IMR-90 (cell line): ENCODE data around the gene RPS10. TPM values are rescaled to one million over a fixed set of nuclear protein-coding genes. Genes with fewer than 3 reads are reported as not detected.

Experiments used
- ATAC-seq: fragments of 200-7000 bp; cut with Tn5 transposase; 2 replicates; pipeline ENCODE4 v1.9.1; 2020; ENCODE audit warnings: low read depth, mild to moderate bottlenecking, moderate library complexity
- BruUV-seq: library from RNA; stranded (reverse); fragments of 400-500 nt; replicated peaks from 2 replicates; lab custom pipeline; 2021; lab: Mats Ljungman, UMichigan
- CTCF ChIA-PET: fragments of 300-600 bp; formaldehyde crosslinking; extraction: SDS; loops from one replicate; lab custom pipeline; 2021; ENCODE audit warnings: antibody characterized with exemption; lab: Yijun Ruan, JAX
- POLR2A ChIA-PET: fragments of 300-600 bp; sonication (Branson Sonifier 250); formaldehyde crosslinking; loops from one replicate; lab custom pipeline; 2022; ENCODE audit warnings: antibody characterized with exemption; ENCODE audit not compliant: unreplicated experiment; lab: Charles Lee
- DNase-seq: peaks from one replicate; pipeline ENCODE4 v3.0.0; 2013
- H2AFZ ChIP-seq: replicated peaks from 2 replicates; pipeline ENCODE3; 2013; ENCODE audit warnings: low read length, mild to moderate bottlenecking; ENCODE audit not compliant: poor library complexity
- H2AK5ac ChIP-seq: 2 replicates; pipeline ENCODE4 v1.6.1; 2013; ENCODE audit warnings: low read depth, low read length, inconsistent platforms
- H2AK9ac ChIP-seq: replicated peaks from 2 replicates; pipeline ENCODE3; 2013; ENCODE audit warnings: mild to moderate bottlenecking, low read depth, low read length, moderate library complexity; ENCODE audit not compliant: poor library complexity
- H2BK120ac ChIP-seq: 2 replicates; pipeline ENCODE4 v1.6.1; 2013; ENCODE audit warnings: low read depth, low read length, inconsistent platforms
- H2BK15ac ChIP-seq: 3 replicates; pipeline ENCODE4 v1.6.1; 2013; ENCODE audit warnings: low read depth, low read length, inconsistent platforms
- H2BK20ac ChIP-seq: 2 replicates; pipeline ENCODE4 v1.6.1; 2013; ENCODE audit warnings: low read depth, mild to moderate bottlenecking, inconsistent platforms, low read length, moderate library complexity
- H2BK5ac ChIP-seq: 2 replicates; pipeline ENCODE4 v1.6.1; 2013; ENCODE audit warnings: mild to moderate bottlenecking, low read depth, low read length, inconsistent platforms; ENCODE audit not compliant: poor library complexity, severe bottlenecking
- H3K14ac ChIP-seq: replicated peaks from 2 replicates; pipeline ENCODE4 v1.6.1; 2013; ENCODE audit warnings: low read depth, low read length, inconsistent platforms
- H3K18ac ChIP-seq: 2 replicates; pipeline ENCODE4 v1.6.1; 2013; ENCODE audit warnings: low read depth, low read length, control low read depth
- H3K23ac ChIP-seq: 2 replicates; pipeline ENCODE4 v1.6.1; 2013; ENCODE audit warnings: low read depth, low read length, inconsistent platforms
- H3K27ac ChIP-seq: 2 replicates; pipeline ENCODE4 v1.5.1; 2013; ENCODE audit warnings: mild to moderate bottlenecking, control low read depth, low read length; ENCODE audit not compliant: insufficient read depth
- H3K27me3 ChIP-seq: 2 replicates; pipeline ENCODE4 v1.6.1; 2013; ENCODE audit warnings: low read length; ENCODE audit not compliant: control insufficient read depth, insufficient read depth
- H3K36me3 ChIP-seq: 2 replicates; pipeline ENCODE4 v1.6.1; 2013; ENCODE audit warnings: low read length, mixed read lengths; ENCODE audit not compliant: control insufficient read depth, insufficient read depth
- H3K4ac ChIP-seq: 2 replicates; pipeline ENCODE4 v1.6.1; 2013; ENCODE audit warnings: low read depth, low read length, inconsistent platforms
- H3K4me1 ChIP-seq: 2 replicates; pipeline ENCODE4 v1.6.1; 2013; ENCODE audit warnings: low read length, mixed read lengths; ENCODE audit not compliant: control insufficient read depth, insufficient read depth
- H3K4me2 ChIP-seq: 2 replicates; pipeline ENCODE4 v1.6.1; 2013; ENCODE audit warnings: low read depth, mild to moderate bottlenecking, control low read depth, low read length, moderate library complexity
- H3K4me3 ChIP-seq: 2 replicates; pipeline ENCODE4 v1.5.1; 2013; ENCODE audit warnings: low read depth, mild to moderate bottlenecking, control low read depth, low read length, moderate library complexity; ENCODE audit not compliant: insufficient read depth
- H3K56ac ChIP-seq: 2 replicates; pipeline ENCODE4 v1.6.1; 2013; ENCODE audit warnings: low read length, inconsistent platforms; ENCODE audit not compliant: insufficient read depth; ENCODE audit errors: extremely low read depth
- H3K79me1 ChIP-seq, 2 experiments: 2 replicates each; pipeline ENCODE4 v1.6.1; 2013; ENCODE audit warnings: low read length in 2 of 2, inconsistent platforms in 1 of 2, low read depth in 1 of 2
- H3K9ac ChIP-seq: 2 replicates; pipeline ENCODE4 v1.6.1; 2013; ENCODE audit warnings: low read depth, low read length, control low read depth
- H3K9me1 ChIP-seq: 2 replicates; pipeline ENCODE4 v1.6.1; 2013; ENCODE audit warnings: low read length, inconsistent platforms; ENCODE audit not compliant: insufficient read depth
- H3K9me3 ChIP-seq: 2 replicates; pipeline ENCODE4 v1.6.1; 2013; ENCODE audit warnings: low read length; ENCODE audit not compliant: control insufficient read depth, insufficient read depth
- H4K20me1 ChIP-seq: 2 replicates; pipeline ENCODE4 v1.6.1; 2013; ENCODE audit warnings: low read length, inconsistent platforms; ENCODE audit not compliant: insufficient read depth
- H4K5ac ChIP-seq: 2 replicates; pipeline ENCODE4 v1.6.1; 2013; ENCODE audit warnings: mild to moderate bottlenecking, low read depth, low read length, control low read depth
- H4K8ac ChIP-seq, 2 experiments: 2 replicates each; pipeline ENCODE4 v1.6.1; 2013; ENCODE audit warnings: low read depth in 2 of 2, low read length in 2 of 2, control low read depth in 1 of 2, inconsistent platforms in 1 of 2
- H4K91ac ChIP-seq: 2 replicates; pipeline ENCODE4 v1.6.1; 2013; ENCODE audit warnings: low read depth, low read length, inconsistent platforms; ENCODE audit not compliant: insufficient read depth
- BHLHE40 ChIP-seq: fragments of 150-350 bp; IDR thresholded peaks from 2 replicates; pipeline ENCODE4 v1.6.1; 2016; ENCODE audit warnings: mild to moderate bottlenecking, low read depth, low read length
- CHD1 ChIP-seq: IDR thresholded peaks from 2 replicates; pipeline ENCODE4 v1.6.1; 2012; ENCODE audit warnings: low read depth, low read length, improper control_type of control experiment
- MAFK ChIP-seq: IDR thresholded peaks from 2 replicates; pipeline ENCODE4 v1.6.1; 2012; ENCODE audit warnings: low read depth, low read length, improper control_type of control experiment
- POLR2A ChIP-seq: IDR thresholded peaks from 2 replicates; pipeline ENCODE4 v1.6.1; 2012; ENCODE audit warnings: mild to moderate bottlenecking, low read depth, low read length
- RAD21 ChIP-seq: IDR thresholded peaks from 2 replicates; pipeline ENCODE4 v1.6.1; 2012; ENCODE audit warnings: low read length, improper control_type of control experiment
- RCOR1 ChIP-seq: IDR thresholded peaks from 2 replicates; pipeline ENCODE4 v1.6.1; 2012; ENCODE audit warnings: mild to moderate bottlenecking, low read length, improper control_type of control experiment; ENCODE audit not compliant: insufficient replicate concordance
- SMC3 ChIP-seq: fragments of 150-350 bp; IDR thresholded peaks from 2 replicates; pipeline ENCODE4 v1.6.1; 2016; ENCODE audit warnings: low read depth, mild to moderate bottlenecking, antibody characterized with exemption, low read length, moderate library complexity
- WGBS, 2 experiments: methylation state at CpG; one replicate each; pipeline versions ENCODE4 v1.1.5 to v1.1.7; 2013; ENCODE audit warnings: missing lambda C conversion rate in 2 of 2; ENCODE audit not compliant: insufficient read length in 1 of 2; ENCODE audit errors: extremely low coverage in 2 of 2; 5-methylcytosine and 5-hydroxymethylcytosine counted together
- dilution Hi-C: fragments of 300-500 bp; cut with HindIII; formaldehyde crosslinking; loops from one replicate; pipeline ENCODE4 v1.14.3; 2018; ENCODE audit warnings: low sequenced_read_pairs; ENCODE audit not compliant: unreplicated experiment
- in situ Hi-C: fragments of 300-500 bp; cut with MboI; formaldehyde crosslinking; loops from 3 replicates; pipeline ENCODE4 v1.14.3; 2019; ENCODE audit warnings: low sequenced_read_pairs, inconsistent platforms, mixed read lengths
- intact Hi-C: fragments of 100-400 bp; cut with micrococcal nuclease; formaldehyde crosslinking; loops from 2 replicates; pipeline ENCODE4 v1.10.0; 2022
- polyA plus RNA-seq, 3 experiments: library from polyadenylated mRNA; depleted of rRNA; stranded (reverse); fragments of >200 nt; gene quantifications; 2 replicates each; pipeline ENCODE4 v1.2.3, GENCODE V29; 2012; ENCODE audit warnings: low replicate concordance in 1 of 3
- total RNA-seq: library from RNA; depleted of rRNA; stranded (reverse); fragments of >200 nt; gene quantifications from 2 replicates; pipeline ENCODE4 v1.2.3, GENCODE V29; 2012
- TF ChIP-seq, protein P1 (sequence below): fragments of 150-350 bp; IDR thresholded peaks from 2 replicates; pipeline ENCODE4 v1.6.1; 2016; ENCODE audit warnings: low read depth, mild to moderate bottlenecking, low read length, moderate library complexity, borderline replicate concordance
- TF ChIP-seq, protein P2 (sequence below): fragments of 150-350 bp; IDR thresholded peaks from 2 replicates; pipeline ENCODE4 v1.6.1; 2017; ENCODE audit warnings: mild to moderate bottlenecking, antibody characterized with exemption, low read length, low read depth

Gene RPS10
- total and polyA plus RNA-seq, 2 of the 4 experiments (the other 2 are of a cell fraction): 5,462 to 5,584 TPM

DNA sequence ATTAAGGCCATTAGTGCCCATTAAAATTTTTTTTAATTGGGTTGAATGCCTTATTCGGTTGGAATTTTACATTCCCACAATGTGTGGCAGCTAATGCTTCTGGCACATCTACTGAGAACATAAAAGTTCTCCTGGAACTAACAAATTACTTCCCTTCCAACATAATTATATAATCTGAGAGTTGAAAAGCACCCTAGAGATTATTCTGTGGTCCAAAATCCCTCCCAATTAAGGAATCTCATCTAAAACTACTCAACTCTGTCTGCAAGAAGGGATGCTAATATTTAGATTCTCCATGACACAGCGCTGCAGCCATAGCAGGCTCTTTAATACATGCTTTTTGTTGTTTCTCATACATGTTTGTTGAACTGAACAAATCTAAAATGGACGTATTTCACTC is 37.4 kb downstream of the RPS10 start:
- H3K4ac ChIP-seq: no peak overlapping the region
- peaks cover 54% of the 10 kb centered on the region for H4K20me1 ChIP-seq
- H3K4me3 ChIP-seq: no peak overlapping the region
- H2AK9ac ChIP-seq: no peak overlapping the region
- no peak overlapping the region for H2AFZ ChIP-seq
- H3K9me1 ChIP-seq: peaks cover 17% of the 10 kb centered on the region
- H3K56ac ChIP-seq: no peak overlapping the region
- H3K23ac ChIP-seq: no peak overlapping the region
- ATAC-seq: no peak
- no peak overlapping the region for H3K27ac ChIP-seq
- WGBS, 2 experiments: 100% methylated on average over 1 of the region's 3 CpGs; no CpG with 5 or more reads in 1 of the 2 experiments
- no peak overlapping the region for H2BK15ac ChIP-seq
- no peak overlapping the region for H2BK120ac ChIP-seq
- no peak overlapping the region for H2AK5ac ChIP-seq
- ChIA-PET CTCF (no interaction called here), POLR2A (no interaction called here)
- H3K9ac ChIP-seq: no peak overlapping the region
- H3K79me1 ChIP-seq: peaks cover 17 to 72% of the 10 kb centered on the region in 2 experiments
- no peaks in the 10 kb centered on the region for H3K36me3 ChIP-seq
- intact Hi-C loops (no loop called here), dilution Hi-C loops (no loop called here), in situ Hi-C loops (no loop called here)
- H2BK5ac ChIP-seq: no peak overlapping the region
- H4K91ac ChIP-seq: no peak overlapping the region
- no peak overlapping the region for H3K14ac ChIP-seq
- H2BK20ac ChIP-seq: no peak overlapping the region
- no peak overlapping the region for H3K4me2 ChIP-seq
- TF ChIP-seq RCOR1: no peak
- TF ChIP-seq BHLHE40: no peak
- TF ChIP-seq CHD1: no peak
- TF ChIP-seq, protein P1, sequence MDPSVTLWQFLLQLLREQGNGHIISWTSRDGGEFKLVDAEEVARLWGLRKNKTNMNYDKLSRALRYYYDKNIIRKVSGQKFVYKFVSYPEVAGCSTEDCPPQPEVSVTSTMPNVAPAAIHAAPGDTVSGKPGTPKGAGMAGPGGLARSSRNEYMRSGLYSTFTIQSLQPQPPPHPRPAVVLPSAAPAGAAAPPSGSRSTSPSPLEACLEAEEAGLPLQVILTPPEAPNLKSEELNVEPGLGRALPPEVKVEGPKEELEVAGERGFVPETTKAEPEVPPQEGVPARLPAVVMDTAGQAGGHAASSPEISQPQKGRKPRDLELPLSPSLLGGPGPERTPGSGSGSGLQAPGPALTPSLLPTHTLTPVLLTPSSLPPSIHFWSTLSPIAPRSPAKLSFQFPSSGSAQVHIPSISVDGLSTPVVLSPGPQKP: no peak
- TF ChIP-seq POLR2A: no peak
- TF ChIP-seq RAD21: no peak
- TF ChIP-seq, protein P2, sequence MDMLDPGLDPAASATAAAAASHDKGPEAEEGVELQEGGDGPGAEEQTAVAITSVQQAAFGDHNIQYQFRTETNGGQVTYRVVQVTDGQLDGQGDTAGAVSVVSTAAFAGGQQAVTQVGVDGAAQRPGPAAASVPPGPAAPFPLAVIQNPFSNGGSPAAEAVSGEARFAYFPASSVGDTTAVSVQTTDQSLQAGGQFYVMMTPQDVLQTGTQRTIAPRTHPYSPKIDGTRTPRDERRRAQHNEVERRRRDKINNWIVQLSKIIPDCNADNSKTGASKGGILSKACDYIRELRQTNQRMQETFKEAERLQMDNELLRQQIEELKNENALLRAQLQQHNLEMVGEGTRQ: no peak
- no peak for TF ChIP-seq MAFK
- TF ChIP-seq SMC3: no peak
- no peak for DNase-seq
- no peaks in the 10 kb centered on the region for H3K9me3 ChIP-seq
- peaks cover 11% of the 10 kb centered on the region for H3K4me1 ChIP-seq
- no TSS peak for BruUV-seq
- no peaks in the 10 kb centered on the region for H3K27me3 ChIP-seq
- no peak overlapping the region for H4K8ac ChIP-seq
- H3K18ac ChIP-seq: no peak overlapping the region
- H4K5ac ChIP-seq: no peak overlapping the region
